Gastroesophageal sphincter (tissue), 3 donors: ENCODE data around the gene XRCC5.

Source experiments
- EP300 ChIP-seq: sonication (generic); formaldehyde crosslinking; IDR thresholded peaks from one replicate; pipeline ENCODE4 v1.6.1; 2017; ENCODE audit warnings: antibody characterized with exemption, mild to moderate bottlenecking
- POLR2A ChIP-seq, 2 donors: fragments of 450-650 bp; IDR thresholded peaks; one replicate each; pipeline ENCODE4 v1.6.1; 2017; ENCODE audit warnings: antibody characterized with exemption in 2 of 2, mild to moderate bottlenecking in 2 of 2, moderate library complexity in 1 of 2
- POLR2AphosphoS5 ChIP-seq: sonication (generic); formaldehyde crosslinking; IDR thresholded peaks from one replicate; pipeline ENCODE4 v1.6.1; 2017; ENCODE audit warnings: antibody characterized with exemption
- TF ChIP-seq, protein P1 (sequence below), 4 experiments: fragments of 200-600 bp in 2 of 4; fragments of 450-650 bp in 2 of 4; sonication (generic) in 1 of 4; IDR thresholded peaks; one replicate each; pipeline ENCODE4 v1.5.1; 2017 to 2019; ENCODE audit warnings: antibody characterized with exemption in 4 of 4, mild to moderate bottlenecking in 2 of 4, moderate library complexity in 2 of 4

- TF ChIP-seq POLR2A (IDR thresholded peaks at IDR 0.05) = no peak
- TF ChIP-seq, protein P1, sequence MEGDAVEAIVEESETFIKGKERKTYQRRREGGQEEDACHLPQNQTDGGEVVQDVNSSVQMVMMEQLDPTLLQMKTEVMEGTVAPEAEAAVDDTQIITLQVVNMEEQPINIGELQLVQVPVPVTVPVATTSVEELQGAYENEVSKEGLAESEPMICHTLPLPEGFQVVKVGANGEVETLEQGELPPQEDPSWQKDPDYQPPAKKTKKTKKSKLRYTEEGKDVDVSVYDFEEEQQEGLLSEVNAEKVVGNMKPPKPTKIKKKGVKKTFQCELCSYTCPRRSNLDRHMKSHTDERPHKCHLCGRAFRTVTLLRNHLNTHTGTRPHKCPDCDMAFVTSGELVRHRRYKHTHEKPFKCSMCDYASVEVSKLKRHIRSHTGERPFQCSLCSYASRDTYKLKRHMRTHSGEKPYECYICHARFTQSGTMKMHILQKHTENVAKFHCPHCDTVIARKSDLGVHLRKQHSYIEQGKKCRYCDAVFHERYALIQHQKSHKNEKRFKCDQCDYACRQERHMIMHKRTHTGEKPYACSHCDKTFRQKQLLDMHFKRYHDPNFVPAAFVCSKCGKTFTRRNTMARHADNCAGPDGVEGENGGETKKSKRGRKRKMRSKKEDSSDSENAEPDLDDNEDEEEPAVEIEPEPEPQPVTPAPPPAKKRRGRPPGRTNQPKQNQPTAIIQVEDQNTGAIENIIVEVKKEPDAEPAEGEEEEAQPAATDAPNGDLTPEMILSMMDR (IDR thresholded peaks at IDR 0.05) = no peak
- no peak for TF ChIP-seq EP300
- no peak for TF ChIP-seq POLR2AphosphoS5
These were observed 102.5 kb downstream of the XRCC5 start for GRCh38 chr2:216211614-216212145.
